NCI-H2171 (cell line): Measurements from ENCODE around the gene STEAP2.

ENCODE experiments used
- DNase-seq: peaks from one replicate; lab custom pipeline; 2025; lab: John Stamatoyannopoulos, UW

Gene STEAP2

GRCh38 chr7:90194911-90195809 lies 16.4 kb upstream of the STEAP2 start:
- DNase-seq = no peak

- no peak for DNase-seq
Observed at GRCh38 chr7:90201500-90202195, 9.9 kb upstream of the STEAP2 start.

- no peak for DNase-seq
Observed at GRCh38 chr7:90207956-90208355, 3.6 kb upstream of the STEAP2 start.

- DNase-seq = no peak
Observed at GRCh38 chr7:90209776-90210175, 1.8 kb upstream of the STEAP2 start.

GRCh38 chr7:90210475-90210874 lies 1.1 kb upstream of the STEAP2 start:
- DNase-seq = no peak

- DNase-seq = no peak
Observed at GRCh38 chr7:90210981-90211380, 559 bp upstream of the STEAP2 start.

GRCh38 chr7:90212149-90212495 lies 582 bp downstream of the STEAP2 start:
- no peak for DNase-seq

GRCh38 chr7:90213521-90213920 lies 2.0 kb downstream of the STEAP2 start:
- no peak for DNase-seq

GRCh38 chr7:90216080-90216674 lies 4.6 kb downstream of the STEAP2 start:
- DNase-seq = no peak

GRCh38 chr7:90216771-90217170 lies 5.2 kb downstream of the STEAP2 start:
- no peak for DNase-seq

GRCh38 chr7:90222390-90222789 lies 10.8 kb downstream of the STEAP2 start:
- no peak for DNase-seq

GRCh38 chr7:90222811-90223725 lies 11.5 kb downstream of the STEAP2 start:
- no peak for DNase-seq

- DNase-seq = no peak
Observed at GRCh38 chr7:90224195-90224594, 12.7 kb downstream of the STEAP2 start.

GRCh38 chr7:90225181-90225580 lies 13.6 kb downstream of the STEAP2 start:
- peak; percentile 40 for DNase-seq

GRCh38 chr7:90225601-90226000 lies 14.1 kb downstream of the STEAP2 start:
- no peak for DNase-seq

- DNase-seq = no peak
Observed at GRCh38 chr7:90227259-90227658, 15.7 kb downstream of the STEAP2 start.

- no peak for DNase-seq
Observed at GRCh38 chr7:90229682-90230081, 18.1 kb downstream of the STEAP2 start.

- DNase-seq = no peak
Observed at GRCh38 chr7:90230834-90231233, 19.3 kb downstream of the STEAP2 start.

- DNase-seq = no peak
Observed at GRCh38 chr7:90231304-90231703, 19.8 kb downstream of the STEAP2 start.

GRCh38 chr7:90232430-90232829 lies 20.9 kb downstream of the STEAP2 start:
- DNase-seq = no peak

- no peak for DNase-seq
Observed at GRCh38 chr7:90233569-90233968, 22.0 kb downstream of the STEAP2 start.

GRCh38 chr7:90236721-90237289 lies 25.3 kb downstream of the STEAP2 start:
- no peak for DNase-seq
